ENCODE results near the gene IFT122. TPM values are rescaled to one million over a fixed set of nuclear protein-coding genes. Genes with fewer than 3 reads are reported as not detected.

Gene IFT122
- total and polyA plus RNA-seq, 2 donors from 2014 or later, result 18.4 to 59.2 TPM

DNA sequence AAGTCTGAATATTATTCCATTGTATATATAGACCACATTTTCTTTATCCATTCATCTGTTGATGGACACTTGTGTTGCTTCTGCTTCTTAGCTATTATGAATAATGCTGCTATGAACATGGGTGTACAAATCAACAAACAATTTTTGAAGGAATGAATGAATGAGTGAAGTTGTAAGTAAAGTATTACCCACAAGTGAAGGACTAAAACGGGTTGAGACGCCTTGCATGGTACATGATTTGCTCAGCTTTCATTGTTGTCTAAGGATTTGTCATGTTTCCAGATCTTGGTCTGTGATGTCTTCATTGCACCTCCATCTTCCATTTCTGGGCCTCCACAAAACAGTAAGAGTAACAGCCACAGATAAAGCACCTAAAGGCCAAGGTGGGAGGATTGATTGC is 20.5 kb downstream of the IFT122 start:
- no peak for DNase-seq
- no peaks in the 10 kb centered on the region for H3K4me1 ChIP-seq (ENCODE audit: control insufficient read depth in 2 of 3, insufficient read depth in 2 of 3, low read depth in 1 of 3, low read length in 3 of 3)
- intact Hi-C loops (cut with DNase I), result no loop called here
- no peaks in the 10 kb centered on the region for H3K27me3 ChIP-seq (ENCODE audit: control insufficient read depth, insufficient read depth, low read length)
- FAIRE-seq, result no peak
- H3K4me3 ChIP-seq (ENCODE audit: low read length in 3 of 3), result no peak overlapping the region
- TF ChIP-seq, protein P1, sequence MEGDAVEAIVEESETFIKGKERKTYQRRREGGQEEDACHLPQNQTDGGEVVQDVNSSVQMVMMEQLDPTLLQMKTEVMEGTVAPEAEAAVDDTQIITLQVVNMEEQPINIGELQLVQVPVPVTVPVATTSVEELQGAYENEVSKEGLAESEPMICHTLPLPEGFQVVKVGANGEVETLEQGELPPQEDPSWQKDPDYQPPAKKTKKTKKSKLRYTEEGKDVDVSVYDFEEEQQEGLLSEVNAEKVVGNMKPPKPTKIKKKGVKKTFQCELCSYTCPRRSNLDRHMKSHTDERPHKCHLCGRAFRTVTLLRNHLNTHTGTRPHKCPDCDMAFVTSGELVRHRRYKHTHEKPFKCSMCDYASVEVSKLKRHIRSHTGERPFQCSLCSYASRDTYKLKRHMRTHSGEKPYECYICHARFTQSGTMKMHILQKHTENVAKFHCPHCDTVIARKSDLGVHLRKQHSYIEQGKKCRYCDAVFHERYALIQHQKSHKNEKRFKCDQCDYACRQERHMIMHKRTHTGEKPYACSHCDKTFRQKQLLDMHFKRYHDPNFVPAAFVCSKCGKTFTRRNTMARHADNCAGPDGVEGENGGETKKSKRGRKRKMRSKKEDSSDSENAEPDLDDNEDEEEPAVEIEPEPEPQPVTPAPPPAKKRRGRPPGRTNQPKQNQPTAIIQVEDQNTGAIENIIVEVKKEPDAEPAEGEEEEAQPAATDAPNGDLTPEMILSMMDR (IDR thresholded peaks at IDR 0.05; ENCODE audit: borderline replicate concordance, extremely low read depth, insufficient read depth), result no peak
- no peak overlapping the region for H3K27ac ChIP-seq (ENCODE audit: low read depth in 2 of 2, low read length in 2 of 2)
- no peak overlapping the region for H3K9ac ChIP-seq (ENCODE audit: low read length in 3 of 3)
- H3K36me3 ChIP-seq (ENCODE audit: control insufficient read depth in 2 of 3, insufficient read depth in 3 of 3, low read length in 3 of 3), result peaks cover 4 to 16% (median 10%) of the 10 kb centered on the region in 3 donors
- H3K9me3 ChIP-seq (ENCODE audit: control insufficient read depth in 2 of 3, insufficient read depth in 1 of 3, low read length in 3 of 3), result no peaks in the 10 kb centered on the region

DNA sequence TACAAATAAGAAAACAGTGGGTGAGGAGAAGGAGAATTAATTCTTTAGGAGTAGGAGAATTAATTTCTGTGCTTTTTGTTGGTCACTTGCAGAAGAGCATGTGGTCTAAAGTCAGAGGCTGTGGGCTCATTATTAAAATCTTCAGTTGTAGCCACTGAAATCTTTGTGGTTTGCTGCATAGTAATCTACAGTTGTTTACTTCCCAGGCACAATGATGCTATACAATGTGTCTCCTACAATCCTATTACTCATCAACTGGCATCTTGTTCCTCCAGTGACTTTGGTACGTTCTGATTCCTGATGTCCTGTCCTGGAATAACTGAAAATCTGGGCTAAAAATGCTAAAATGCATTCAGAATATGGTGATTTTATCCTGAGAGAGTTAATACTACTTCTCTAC is 21.0 kb downstream of the IFT122 start:
- Histone ChIP-seq H3K27me3 (ENCODE audit: control insufficient read depth, insufficient read depth, low read length) (no peaks in the 10 kb centered on the region), H3K4me1 (ENCODE audit: control insufficient read depth in 2 of 3, insufficient read depth in 2 of 3, low read depth in 1 of 3, low read length in 3 of 3) (no peaks in the 10 kb centered on the region), H3K4me3 (ENCODE audit: low read length in 3 of 3) (no peak overlapping the region), H3K36me3 (ENCODE audit: control insufficient read depth in 2 of 3, insufficient read depth in 3 of 3, low read length in 3 of 3) (peaks cover 4 to 14% (median 7%) of the 10 kb centered on the region in 3 donors), H3K9ac (ENCODE audit: low read length in 3 of 3) (no peak overlapping the region), H3K27ac (ENCODE audit: low read depth in 2 of 2, low read length in 2 of 2) (no peak overlapping the region), H3K9me3 (ENCODE audit: control insufficient read depth in 2 of 3, insufficient read depth in 1 of 3, low read length in 3 of 3) (no peaks in the 10 kb centered on the region)
- FAIRE-seq (no peak), DNase-seq (no peak)
- TF ChIP-seq, protein P1 (IDR thresholded peaks at IDR 0.05; ENCODE audit: borderline replicate concordance, extremely low read depth, insufficient read depth), result no peak
- intact Hi-C loops (cut with DNase I), result no loop called here

DNA sequence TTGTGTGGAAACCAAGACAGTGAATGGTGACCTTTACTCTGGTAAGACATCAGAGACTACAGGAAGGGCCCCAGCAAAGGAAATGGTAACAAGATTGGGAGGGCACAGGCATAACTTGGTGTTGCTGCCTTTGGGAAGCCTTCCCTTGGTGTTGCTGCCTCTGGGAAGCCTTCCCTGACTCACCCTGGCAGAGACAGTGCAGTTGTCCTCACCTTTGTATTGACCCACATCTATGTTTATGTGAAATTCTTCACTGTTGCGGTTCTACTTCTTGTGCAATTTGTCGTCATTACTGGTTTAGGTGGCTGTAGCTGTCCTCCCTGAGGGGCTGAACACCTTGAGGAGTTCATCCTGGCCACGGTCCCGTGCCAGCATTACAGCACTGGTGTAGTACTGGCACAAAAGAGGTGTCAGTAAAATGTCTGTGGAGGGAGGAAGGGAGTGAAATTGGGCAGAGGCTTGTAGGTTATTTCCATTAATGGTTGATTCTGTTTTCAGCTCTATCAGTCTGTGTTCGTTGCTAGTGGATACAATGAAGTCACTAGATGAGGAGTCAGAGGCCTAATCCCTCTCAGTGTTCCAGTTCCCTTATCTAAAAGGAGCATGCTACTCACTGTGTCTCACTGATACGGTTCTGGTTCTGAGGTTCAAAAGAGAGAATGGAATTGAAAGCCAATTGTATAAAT is 21.6 kb downstream of the IFT122 start:
- peaks cover 4 to 10% (median 6%) of the 10 kb centered on the region in 3 donors for H3K36me3 ChIP-seq (ENCODE audit: control insufficient read depth in 2 of 3, insufficient read depth in 3 of 3, low read length in 3 of 3)
- intact Hi-C loops (cut with DNase I), result no loop called here
- H3K9ac ChIP-seq (ENCODE audit: low read length in 3 of 3), result no peak overlapping the region
- TF ChIP-seq, protein P1 (IDR thresholded peaks at IDR 0.05; ENCODE audit: borderline replicate concordance, extremely low read depth, insufficient read depth), result no peak
- H3K9me3 ChIP-seq (ENCODE audit: control insufficient read depth in 2 of 3, insufficient read depth in 1 of 3, low read length in 3 of 3), result no peaks in the 10 kb centered on the region
- H3K27me3 ChIP-seq (ENCODE audit: control insufficient read depth, insufficient read depth, low read length), result no peaks in the 10 kb centered on the region
- H3K4me3 ChIP-seq (ENCODE audit: low read length in 3 of 3), result no peak overlapping the region
- no peak for DNase-seq
- no peak overlapping the region for H3K27ac ChIP-seq (ENCODE audit: low read depth in 2 of 2, low read length in 2 of 2)
- H3K4me1 ChIP-seq (ENCODE audit: control insufficient read depth in 2 of 3, insufficient read depth in 2 of 3, low read depth in 1 of 3, low read length in 3 of 3), result no peaks in the 10 kb centered on the region
- no peak for FAIRE-seq
